A549 (cell line): Measurements from ENCODE around the gene PDE4D.

Experiments used
- CEBPB ChIP-seq, 2 experiments: fragments of >200 bp in 1 of 2; sonication (Bioruptor Twin) in 1 of 2; formaldehyde crosslinking in 1 of 2; IDR thresholded peaks; 2 replicates each; pipeline ENCODE4 v1.6.1; 2012 to 2016
- CTCF ChIP-seq: fragments of >200 bp; sonication (Bioruptor Twin); formaldehyde crosslinking; IDR thresholded peaks from 3 replicates; pipeline ENCODE4 v1.5.1; 2016
- EP300 ChIP-seq, 2 experiments: fragments of >200 bp; sonication (Bioruptor Twin); formaldehyde crosslinking; IDR thresholded peaks; 2 replicates in 1 of 2; 3 replicates in 1 of 2; pipeline ENCODE4 v1.6.1; 2016 to 2017
- FOSB ChIP-seq: fragments of 250-450 bp; sonication (Bioruptor Pico); IDR thresholded peaks from 2 replicates; pipeline ENCODE4 v1.5.0; 2020; ENCODE audit warnings: mild to moderate bottlenecking, moderate library complexity
- JUN ChIP-seq, 2 experiments: fragments of >200 bp; sonication (Bioruptor Twin); formaldehyde crosslinking; IDR thresholded peaks; 2 replicates in 1 of 2; 3 replicates in 1 of 2; pipeline ENCODE4 v1.6.1; 2016 to 2017
- KDM1A ChIP-seq: fragments of 200-600 bp; sonication (generic); IDR thresholded peaks from 2 replicates; pipeline ENCODE4 v1.6.1; 2016; ENCODE audit warnings: low read depth, mild to moderate bottlenecking
- MAFK ChIP-seq: fragments of 450-650 bp; IDR thresholded peaks from 2 replicates; pipeline ENCODE4 v1.6.1; 2014; ENCODE audit not compliant: partially characterized antibody
- NFE2L2 ChIP-seq: fragments of 150-350 bp; conservative IDR thresholded peaks from 2 replicates; pipeline ENCODE4 v1.6.1; 2014; ENCODE audit warnings: low read length
- POLR2A ChIP-seq: IDR thresholded peaks from 2 replicates; pipeline ENCODE4 v1.6.1; 2012; ENCODE audit warnings: mild to moderate bottlenecking, low read length
- POLR2AphosphoS2 ChIP-seq: conservative IDR thresholded peaks from 2 replicates; pipeline ENCODE4 v1.6.1; 2012; ENCODE audit warnings: low read length, improper control_type of control experiment, inconsistent platforms
- ZSCAN20 ChIP-seq: fragments of 250-450 bp; sonication (Bioruptor Pico); IDR thresholded peaks from 2 replicates; pipeline ENCODE4 v1.8.0; 2022; ENCODE audit warnings: mild to moderate bottlenecking, moderate library complexity
- TF ChIP-seq, protein P1 (sequence below): IDR thresholded peaks from 2 replicates; pipeline ENCODE4 v1.6.1; 2012
- TF ChIP-seq, protein P2 (sequence below): IDR thresholded peaks from 2 replicates; pipeline ENCODE4 v1.6.1; 2012; ENCODE audit warnings: low read depth, borderline replicate concordance

- TF ChIP-seq, protein P1, sequence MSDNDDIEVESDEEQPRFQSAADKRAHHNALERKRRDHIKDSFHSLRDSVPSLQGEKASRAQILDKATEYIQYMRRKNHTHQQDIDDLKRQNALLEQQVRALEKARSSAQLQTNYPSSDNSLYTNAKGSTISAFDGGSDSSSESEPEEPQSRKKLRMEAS, result no peak
- TF ChIP-seq CTCF (peak; percentile 91), MAFK (no peak), ZSCAN20 (CRISPR knock-in tag) (no peak), POLR2A (no peak), EP300 (IDR thresholded peaks at IDR 0.05) (no peak), FOSB (CRISPR knock-in tag) (no peak), POLR2AphosphoS2 (no peak), CEBPB (IDR thresholded peaks at IDR 0.05) (no peak), KDM1A (no peak), JUN (IDR thresholded peaks at IDR 0.05) (no peak), NFE2L2 (no peak)
- TF ChIP-seq, protein P2, sequence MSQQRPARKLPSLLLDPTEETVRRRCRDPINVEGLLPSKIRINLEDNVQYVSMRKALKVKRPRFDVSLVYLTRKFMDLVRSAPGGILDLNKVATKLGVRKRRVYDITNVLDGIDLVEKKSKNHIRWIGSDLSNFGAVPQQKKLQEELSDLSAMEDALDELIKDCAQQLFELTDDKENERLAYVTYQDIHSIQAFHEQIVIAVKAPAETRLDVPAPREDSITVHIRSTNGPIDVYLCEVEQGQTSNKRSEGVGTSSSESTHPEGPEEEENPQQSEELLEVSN, result no peak
These were observed 93.7 kb downstream of the PDE4D start for GRCh38 chr5:59799668-59800346.
